SK-N-SH (cell line): ENCODE results near the gene LPA.
"Not testable (repeated sequence)": the region's sequence is repeated elsewhere in the genome, so short reads cannot be mapped to it uniquely, and the experiment has no call there.

Experiments used
- CHD2 ChIP-seq: fragments of 150-350 bp; IDR thresholded peaks from 2 replicates; pipeline ENCODE4 v1.6.1; 2018; ENCODE audit warnings: low read length; ENCODE audit not compliant: partially characterized antibody
- EZH2phosphoT487 ChIP-seq: fragments of 200-600 bp; sonication (generic); IDR thresholded peaks from 2 replicates; pipeline ENCODE4 v1.6.1; 2017; ENCODE audit warnings: low read depth, mixed run types, mild to moderate bottlenecking, antibody characterized with exemption, moderate library complexity, borderline replicate concordance
- GABPA ChIP-seq: IDR thresholded peaks from 2 replicates; pipeline ENCODE4 v1.4.0; 2012; ENCODE audit warnings: low read depth, mild to moderate bottlenecking
- GATA2 ChIP-seq: sonication (generic); formaldehyde crosslinking; IDR thresholded peaks from 2 replicates; pipeline ENCODE4 v1.5.0; 2020; ENCODE audit warnings: mild to moderate bottlenecking, missing genetic modification reagents
- MXI1 ChIP-seq: IDR thresholded peaks from 2 replicates; pipeline ENCODE4 v1.6.1; 2012; ENCODE audit warnings: mild to moderate bottlenecking, low read depth, low read length, improper control_type of control experiment
- POLR2AphosphoS5 ChIP-seq: IDR thresholded peaks from 2 replicates; pipeline ENCODE4 v1.6.1; 2012; ENCODE audit warnings: low read depth, low read length
- RAD21 ChIP-seq: IDR thresholded peaks from 2 replicates; pipeline ENCODE4 v1.6.1; 2012; ENCODE audit warnings: mild to moderate bottlenecking, low read length
- RCOR1 ChIP-seq: fragments of 150-350 bp; IDR thresholded peaks from 2 replicates; pipeline ENCODE4 v1.6.1; 2017; ENCODE audit warnings: antibody characterized with exemption, low read length
- TAF1 ChIP-seq: IDR thresholded peaks from 2 replicates; pipeline ENCODE4 v1.6.1; 2012; ENCODE audit warnings: low read depth, mild to moderate bottlenecking, low read length, moderate library complexity, borderline replicate concordance
- TF ChIP-seq, protein P1 (sequence below): fragments of 200-600 bp; sonication (generic); IDR thresholded peaks from 2 replicates; pipeline ENCODE4 v1.6.1; 2017; ENCODE audit warnings: antibody characterized with exemption, mild to moderate bottlenecking, moderate library complexity
- TF ChIP-seq, protein P2 (sequence below): IDR thresholded peaks from 2 replicates; pipeline ENCODE4; 2012

DNA sequence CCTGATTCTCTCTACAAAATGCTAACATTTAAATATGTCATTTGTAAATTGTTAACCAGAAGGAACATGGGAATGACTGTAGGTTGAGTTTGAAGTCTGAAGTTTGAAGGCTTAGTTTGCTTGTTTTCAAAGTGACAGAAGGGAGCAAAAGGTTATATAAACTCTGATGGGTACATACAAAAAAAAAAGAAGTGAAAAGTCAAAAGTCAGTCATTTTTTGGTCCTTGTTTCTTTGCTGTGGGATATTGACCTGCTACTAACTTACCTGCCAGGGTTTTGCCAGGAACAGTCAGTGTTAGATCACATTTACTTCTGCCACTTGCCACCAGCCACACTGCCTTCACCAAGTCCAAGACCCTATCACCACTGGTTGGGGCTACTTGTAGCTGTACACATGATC lies 44.9 kb upstream of the LPA start:
- TF ChIP-seq, protein P1, sequence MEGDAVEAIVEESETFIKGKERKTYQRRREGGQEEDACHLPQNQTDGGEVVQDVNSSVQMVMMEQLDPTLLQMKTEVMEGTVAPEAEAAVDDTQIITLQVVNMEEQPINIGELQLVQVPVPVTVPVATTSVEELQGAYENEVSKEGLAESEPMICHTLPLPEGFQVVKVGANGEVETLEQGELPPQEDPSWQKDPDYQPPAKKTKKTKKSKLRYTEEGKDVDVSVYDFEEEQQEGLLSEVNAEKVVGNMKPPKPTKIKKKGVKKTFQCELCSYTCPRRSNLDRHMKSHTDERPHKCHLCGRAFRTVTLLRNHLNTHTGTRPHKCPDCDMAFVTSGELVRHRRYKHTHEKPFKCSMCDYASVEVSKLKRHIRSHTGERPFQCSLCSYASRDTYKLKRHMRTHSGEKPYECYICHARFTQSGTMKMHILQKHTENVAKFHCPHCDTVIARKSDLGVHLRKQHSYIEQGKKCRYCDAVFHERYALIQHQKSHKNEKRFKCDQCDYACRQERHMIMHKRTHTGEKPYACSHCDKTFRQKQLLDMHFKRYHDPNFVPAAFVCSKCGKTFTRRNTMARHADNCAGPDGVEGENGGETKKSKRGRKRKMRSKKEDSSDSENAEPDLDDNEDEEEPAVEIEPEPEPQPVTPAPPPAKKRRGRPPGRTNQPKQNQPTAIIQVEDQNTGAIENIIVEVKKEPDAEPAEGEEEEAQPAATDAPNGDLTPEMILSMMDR = not testable (repeated sequence)
- not testable (repeated sequence) for TF ChIP-seq CHD2; EZH2phosphoT487; RAD21; POLR2AphosphoS5; MXI1; GATA2 (CRISPR knock-in tag); GABPA; RCOR1; TAF1
- TF ChIP-seq, protein P2, sequence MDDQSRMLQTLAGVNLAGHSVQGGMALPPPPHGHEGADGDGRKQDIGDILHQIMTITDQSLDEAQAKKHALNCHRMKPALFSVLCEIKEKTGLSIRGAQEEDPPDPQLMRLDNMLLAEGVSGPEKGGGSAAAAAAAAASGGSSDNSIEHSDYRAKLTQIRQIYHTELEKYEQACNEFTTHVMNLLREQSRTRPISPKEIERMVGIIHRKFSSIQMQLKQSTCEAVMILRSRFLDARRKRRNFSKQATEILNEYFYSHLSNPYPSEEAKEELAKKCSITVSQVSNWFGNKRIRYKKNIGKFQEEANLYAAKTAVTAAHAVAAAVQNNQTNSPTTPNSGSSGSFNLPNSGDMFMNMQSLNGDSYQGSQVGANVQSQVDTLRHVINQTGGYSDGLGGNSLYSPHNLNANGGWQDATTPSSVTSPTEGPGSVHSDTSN = not testable (repeated sequence)
